GM19035 (cell line): ENCODE results near the gene TTC7B.

ENCODE experiments used
- ATAC-seq: cut with Tn5 transposase; IDR thresholded peaks from one replicate; pipeline ENCODE4 v1.9.1; 2021; ENCODE audit not compliant: unreplicated experiment

Gene TTC7B

DNA sequence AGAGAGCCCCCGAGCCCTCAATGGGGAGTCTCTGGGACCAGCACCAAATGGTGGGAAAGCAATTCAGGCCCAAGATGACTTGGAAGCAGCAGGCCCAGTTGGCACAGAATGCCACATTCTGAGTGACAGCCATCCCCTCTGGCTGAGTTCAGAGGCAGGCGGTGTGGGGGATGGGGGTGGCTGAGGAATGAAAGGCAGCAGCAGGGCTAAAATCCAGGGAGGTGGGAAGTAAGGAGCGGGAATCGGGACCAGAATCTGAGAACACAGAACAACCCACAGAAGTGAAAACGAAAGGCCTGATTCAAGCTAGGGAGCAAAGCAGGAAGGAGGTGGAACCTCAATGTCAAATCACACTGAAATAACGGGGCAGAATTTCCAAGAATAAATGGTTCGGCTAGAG, 248.2 kb downstream of the TTC7B start:
- ATAC-seq = no peak

DNA sequence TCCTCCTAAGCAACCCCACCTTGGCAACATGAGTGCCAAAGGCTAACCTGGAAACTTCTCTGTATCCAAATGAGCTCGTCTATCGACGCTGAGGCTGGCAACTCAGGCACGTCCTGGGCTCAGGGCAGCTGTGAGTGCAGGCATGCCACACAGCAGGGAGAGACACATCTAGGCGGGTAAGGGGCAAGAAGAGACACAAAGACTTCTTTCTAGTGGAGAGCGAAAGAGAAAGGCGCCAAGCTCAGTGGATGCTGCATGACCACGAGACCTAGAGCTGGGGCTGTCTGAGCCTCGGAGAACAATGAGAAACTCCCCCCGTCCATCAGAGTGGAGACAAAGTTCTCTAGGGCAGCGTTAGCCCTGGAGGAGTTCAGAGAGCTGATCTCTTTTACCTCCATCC, 249.0 kb downstream of the TTC7B start:
- no peak for ATAC-seq

DNA sequence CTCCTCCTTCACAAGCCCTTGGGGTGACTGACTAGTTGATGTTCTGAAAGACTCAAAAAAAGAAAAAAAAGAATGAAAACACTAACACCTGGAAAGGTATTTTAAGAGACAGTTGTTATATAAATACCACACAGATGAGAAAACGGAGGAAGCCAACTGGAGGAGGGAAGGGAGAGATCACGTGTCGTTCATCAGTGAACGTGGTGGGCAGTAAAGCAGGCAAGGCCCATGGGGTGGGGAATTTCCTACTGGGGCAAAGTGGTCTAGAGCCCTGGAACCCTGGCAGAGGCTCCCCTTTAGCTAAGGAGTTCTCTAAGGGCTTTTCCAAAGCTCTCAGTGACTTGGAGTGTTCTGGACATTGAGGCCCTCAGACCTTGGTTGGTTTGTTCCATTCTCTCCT, 249.7 kb downstream of the TTC7B start:
- ATAC-seq = no peak

DNA sequence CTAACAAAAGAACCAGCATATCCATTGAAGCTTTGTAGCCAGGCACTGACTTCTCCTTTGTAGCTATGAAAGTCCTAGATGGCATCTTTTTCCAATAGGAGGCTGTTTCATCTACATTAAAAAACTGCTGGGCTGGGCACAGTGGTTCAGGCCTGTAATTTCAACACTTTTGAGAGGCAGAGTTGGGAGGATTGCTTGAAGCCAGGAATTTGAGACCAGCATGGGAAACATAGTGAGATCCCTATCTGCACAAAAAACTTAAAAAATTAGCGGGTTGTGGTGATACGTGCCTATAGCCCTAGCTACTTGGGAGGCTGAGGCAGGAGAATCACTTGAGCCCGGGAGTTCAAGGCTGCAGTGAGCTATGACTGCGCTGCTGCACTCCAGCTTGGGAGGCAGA, 251.7 kb downstream of the TTC7B start:
- ATAC-seq = no peak

DNA sequence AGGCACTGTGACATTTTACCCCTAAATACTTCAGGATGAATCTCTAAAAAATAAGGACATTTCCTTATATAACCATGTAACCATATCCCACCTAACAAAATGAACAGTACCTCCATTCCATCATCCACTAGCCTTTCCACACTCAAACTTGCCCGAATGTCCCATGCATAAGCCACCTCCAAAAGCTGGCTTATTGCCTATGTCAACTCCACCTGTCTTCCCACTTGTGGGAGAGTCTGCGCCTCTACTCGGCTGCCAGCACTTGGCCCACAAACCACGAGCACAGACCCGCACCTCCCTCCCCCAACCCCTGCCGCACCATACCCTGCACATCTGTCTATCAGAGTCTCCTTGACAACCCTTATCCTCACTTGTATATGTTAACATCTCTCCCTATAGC, 253.6 kb downstream of the TTC7B start:
- ATAC-seq = no peak

DNA sequence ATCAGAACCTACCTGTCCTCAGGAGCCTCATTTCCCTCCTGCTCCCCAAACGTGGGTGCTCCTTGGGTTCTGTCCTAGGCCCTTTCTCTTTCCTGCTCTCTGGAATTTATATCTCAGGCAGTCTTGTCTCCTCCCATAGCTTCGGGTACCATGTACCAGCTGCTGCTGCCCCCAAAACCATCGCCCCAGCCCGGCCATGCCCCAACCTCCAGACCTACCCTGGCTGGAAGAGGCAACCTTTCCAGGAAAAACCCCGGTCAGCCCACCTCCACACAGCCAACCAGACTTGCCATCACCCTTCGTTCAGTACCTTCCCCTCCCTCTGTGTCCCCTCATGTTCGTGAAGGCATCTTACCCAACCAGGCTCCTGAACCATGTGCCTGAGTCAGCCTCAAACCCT, 254.3 kb downstream of the TTC7B start:
- no peak for ATAC-seq

DNA sequence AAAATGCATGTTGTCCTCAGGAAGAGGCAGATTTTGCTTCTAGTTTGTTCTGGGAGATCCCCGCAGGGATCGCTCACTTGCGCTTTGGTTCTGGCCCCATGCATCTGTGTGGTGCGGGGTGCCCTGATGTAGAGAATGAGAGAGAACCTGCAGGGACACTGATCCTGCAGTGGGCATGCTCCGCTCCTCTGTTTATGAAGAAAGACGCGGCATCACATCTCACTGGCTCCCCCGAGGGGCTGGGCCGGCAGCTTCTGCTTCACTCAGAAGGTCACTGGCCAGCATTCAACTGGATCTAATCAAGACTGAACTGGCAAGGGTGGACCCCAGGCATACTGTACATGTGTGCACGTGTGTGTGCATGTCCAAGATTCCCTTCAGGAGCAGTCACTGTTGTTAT, 255.2 kb downstream of the TTC7B start:
- no peak for ATAC-seq

DNA sequence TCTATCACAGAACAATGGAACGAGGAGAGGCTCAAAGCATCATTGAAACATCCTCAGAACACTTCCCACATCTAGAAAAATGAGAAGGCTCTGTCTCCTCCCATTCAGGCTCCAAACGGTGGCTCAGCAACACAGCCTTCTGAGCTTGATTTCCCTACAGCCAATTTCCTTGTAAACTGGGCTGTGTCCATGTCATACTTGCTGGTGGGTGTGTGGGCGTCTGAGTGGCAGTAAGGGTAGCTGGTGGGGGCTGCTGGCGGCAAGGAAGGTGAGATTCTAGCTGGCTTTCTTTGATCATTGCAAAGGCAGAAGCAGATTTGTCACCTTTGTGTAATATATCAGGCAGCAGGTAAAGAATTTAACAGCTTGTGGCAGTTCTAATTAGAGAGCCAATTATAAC, 255.7 kb downstream of the TTC7B start:
- ATAC-seq = no peak

DNA sequence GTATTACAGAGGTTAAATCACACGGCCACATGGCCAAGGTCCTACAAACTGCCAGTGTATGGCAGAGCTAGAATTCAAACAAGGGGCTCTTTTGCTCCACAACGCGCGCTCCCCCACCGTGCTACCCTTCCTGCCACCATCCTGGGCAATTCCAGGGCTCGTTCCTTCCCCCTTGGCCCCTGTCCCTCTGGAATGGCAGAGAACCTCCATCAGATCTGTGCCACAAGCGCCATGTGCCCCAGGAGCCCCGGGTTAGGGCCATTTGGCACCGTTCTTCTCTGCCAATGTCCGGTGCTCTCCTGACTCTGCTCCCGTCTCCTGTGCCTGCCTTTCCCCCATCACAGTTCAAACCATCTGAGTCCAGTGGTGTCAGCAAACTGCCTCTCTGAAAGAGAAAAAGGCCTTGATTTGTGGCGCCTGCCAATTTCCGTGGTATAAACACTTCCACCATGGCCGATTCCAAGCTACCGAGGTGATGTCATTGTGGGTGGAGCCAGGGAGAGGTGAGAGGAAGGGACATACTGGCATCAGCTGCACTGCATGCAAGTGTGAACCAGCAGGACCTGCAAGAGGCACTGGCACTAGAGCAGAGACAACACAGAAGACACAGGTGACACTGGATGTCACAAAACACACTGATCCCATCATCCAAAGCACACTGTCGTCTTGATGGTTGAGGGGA, 256.3 kb downstream of the TTC7B start:
- no peak for ATAC-seq

DNA sequence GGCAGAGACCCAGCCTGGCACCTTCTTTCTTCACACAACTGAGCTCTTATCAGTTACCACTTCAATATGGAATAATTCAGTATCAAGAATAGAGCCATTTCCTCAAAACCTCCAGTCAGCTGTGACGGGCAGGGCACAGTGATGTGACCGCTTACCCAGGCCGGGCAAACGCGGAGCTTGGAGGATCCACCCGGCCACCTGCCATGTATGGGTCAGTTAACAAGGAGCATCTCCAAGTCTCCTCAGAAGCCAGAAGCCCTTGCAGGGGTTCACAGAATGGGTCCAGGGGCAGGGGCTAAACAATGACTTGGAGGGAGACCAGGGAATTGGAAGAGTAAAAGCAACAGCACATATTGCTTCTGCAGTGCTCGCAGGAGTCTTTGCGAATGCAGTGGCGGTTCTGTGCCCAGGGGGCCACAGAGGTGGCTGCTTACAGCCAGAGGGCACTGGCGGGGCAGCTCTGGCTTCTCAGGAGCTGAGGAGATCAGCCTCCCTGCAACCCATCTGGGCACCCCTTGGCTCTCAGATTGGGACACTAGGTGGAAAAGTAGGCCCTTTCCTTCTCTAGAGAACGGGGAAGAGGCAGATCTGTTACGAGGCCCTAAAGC, 257.1 kb downstream of the TTC7B start:
- no peak for ATAC-seq

DNA sequence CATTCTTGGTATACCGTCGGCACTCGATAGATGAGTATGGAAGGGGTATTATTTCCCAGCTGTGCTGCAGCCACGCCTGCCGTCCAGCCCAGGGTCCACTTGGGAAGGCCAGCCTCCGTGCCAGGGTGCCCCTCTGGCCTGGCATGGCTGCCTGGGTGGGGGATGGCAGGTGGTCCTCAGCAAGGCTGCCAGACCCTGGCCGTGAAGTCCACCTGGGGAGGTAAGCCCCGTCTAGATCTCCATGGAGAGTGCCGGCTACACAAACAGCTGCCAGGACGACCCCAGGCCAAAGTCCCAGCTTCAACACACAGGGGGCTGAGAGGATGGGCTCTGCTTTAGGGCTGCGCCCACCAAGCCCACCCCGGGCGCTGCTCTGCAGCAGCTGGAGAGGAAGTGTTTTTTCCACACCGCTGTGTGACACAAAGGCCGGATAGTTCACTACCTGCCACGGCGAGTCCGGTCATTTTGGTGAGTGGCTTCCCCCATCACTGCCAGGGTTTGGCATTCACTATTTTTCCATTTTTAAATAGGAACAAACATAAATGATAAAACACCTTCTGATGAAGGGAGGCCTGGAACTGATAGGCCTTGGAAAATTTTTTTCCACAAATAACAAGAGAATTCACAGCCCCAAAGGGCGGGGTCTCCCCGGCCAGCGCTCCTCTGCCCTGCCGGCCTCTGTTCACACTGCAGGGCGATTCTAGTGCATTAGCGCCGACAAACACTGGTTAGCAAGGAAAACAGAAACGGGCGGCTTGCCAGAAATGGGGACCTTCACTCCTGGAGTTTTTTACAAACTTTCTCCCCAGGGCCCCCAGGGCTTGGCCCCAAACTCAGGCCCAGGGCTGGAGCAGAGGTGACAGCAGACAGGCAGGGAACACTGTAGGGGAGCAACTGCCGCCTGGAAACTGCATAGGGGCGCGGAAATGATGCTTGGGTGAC, 257.9 kb downstream of the TTC7B start:
- no peak for ATAC-seq

DNA sequence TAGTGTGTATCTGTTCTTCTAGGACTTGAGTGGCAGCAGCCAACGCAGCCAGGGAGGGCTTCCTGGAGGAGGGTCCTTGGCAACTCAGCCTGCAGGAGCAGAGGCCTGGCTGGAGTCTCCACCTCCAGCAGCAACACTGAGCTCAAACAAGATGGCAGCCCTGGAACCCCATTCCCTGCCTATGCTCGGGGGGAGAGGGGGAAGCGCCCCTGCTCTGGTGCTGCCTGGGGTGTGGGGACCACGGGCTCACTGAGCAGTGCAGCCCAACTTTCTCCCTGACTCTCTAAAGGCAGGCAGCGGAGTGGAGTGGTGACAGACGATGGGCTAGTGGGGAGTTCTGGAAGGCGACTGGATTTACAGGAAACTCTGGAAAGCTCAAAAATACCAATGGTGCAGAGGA, 258.7 kb downstream of the TTC7B start:
- ATAC-seq = no peak

DNA sequence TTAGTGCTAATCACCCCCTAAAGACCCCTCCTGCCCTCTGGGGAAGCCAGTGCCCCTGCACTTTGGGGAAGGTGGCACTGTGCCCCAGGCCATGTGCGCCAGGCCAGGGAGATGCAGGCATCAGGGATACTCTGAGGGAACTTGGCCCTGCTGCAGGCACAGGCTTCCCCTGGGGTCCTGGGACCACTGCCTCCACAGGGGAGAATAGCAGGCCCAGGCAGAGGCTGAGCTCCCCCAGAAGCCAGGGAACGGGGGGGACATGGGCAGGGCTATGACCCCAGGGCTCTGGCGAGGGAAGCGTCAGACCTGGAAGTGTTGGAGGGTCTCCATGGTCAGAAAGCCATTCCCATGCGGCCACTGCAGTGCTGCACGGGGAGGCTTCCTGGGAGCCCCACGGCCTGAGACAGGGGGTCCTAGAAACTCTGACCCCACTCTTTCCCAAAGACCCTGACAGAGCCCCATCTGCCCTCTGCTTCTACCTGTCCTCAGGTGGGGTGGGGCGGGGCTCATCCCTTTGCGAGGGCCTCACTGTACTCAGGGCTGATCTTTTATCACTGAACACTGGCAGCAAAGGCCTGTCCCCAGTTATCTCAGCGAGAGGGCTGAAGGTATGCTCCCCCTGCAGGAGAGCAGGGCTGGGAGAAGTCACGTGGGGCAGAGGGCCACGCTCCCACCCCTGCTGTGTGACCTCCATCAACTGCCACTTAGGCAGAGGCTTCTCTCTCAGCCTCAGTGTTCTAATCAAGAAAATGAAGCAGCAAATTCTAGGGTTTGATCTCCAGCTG, 259.4 kb downstream of the TTC7B start:
- no peak for ATAC-seq

DNA sequence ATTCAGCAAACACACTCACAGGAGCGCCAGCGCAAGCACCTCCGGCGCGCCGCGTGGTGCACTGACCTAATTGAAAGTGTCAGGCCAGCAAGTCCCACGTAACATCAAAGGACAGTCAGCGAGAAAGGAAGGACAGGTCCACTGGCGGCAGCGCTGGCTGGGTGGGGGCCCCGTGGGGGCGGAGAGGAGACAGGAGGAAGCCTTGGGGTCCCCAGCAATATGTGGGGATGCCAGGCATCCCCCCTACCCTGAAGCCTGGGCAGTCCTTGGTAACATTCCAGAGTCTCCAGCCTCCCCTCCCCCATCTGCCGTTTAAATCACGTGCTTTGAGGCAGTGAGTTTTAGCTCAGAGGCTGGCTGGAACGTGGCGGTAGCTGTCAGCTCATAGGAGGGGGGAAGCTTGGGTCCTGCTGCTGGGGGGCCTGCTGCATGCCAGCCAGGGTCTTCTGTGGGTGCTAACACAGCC, 260.2 kb downstream of the TTC7B start:
- ATAC-seq = no peak

DNA sequence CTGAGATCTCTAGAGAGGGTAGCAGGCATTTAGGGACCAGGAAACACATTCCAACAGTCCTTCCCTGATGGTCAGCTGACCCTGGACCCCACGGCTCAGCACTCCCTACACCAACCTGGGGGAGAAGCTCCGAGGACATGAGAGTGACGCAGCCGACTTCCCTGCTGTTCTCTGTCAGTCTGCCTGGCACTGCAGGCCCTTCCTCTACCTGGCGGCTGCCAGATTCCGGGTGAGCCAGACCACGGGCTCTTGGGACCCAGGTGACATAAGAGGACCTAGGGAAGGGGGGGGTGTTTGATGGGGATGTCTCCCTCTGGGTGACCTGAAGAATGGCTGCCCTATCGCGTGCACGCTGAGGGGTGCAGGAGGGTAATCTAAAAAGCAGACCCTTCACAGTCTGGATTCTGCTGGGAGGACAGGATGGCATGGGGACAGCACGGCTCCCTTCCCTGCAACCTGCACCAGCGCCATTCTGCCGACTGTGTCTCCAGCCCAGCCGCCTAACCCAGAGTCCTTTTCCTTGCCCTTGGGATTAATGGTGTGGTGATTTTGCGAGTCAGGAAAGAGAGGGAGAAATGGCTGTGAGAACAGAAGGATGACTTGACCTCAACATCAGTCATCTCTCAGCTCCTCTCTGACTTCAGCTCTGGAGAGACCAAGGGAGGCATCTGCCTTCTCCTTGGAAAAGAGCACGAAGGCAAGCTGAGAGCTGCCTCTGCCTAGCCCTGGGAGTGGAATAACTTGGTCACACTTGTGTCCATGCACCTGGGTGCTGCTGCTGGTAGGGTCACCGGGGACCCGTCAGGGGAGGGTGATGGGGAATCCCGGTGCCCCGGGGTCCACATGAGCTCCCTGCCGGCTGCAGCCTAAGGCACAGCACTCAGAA, 260.9 kb downstream of the TTC7B start:
- ATAC-seq = no peak

DNA sequence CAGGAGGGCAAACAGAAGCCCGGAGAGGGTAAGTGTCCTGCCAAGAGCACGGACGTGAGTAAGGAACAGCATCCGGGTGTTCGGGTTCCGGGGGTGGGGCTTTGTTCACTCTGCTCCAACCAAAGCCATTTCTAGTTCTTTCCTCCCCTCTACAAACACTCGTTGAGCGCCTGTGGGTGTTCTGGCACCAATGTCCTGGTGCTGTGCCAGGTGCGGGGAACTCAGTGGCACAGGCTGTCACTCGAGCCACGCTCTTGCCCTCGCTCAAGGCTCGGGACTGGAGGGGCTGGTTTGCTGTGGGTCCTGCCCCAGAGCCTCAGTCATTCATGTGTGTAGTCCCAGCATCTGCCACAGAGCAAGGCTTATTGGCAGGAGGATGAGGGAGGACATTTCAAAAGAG, 261.9 kb downstream of the TTC7B start:
- no peak for ATAC-seq

DNA sequence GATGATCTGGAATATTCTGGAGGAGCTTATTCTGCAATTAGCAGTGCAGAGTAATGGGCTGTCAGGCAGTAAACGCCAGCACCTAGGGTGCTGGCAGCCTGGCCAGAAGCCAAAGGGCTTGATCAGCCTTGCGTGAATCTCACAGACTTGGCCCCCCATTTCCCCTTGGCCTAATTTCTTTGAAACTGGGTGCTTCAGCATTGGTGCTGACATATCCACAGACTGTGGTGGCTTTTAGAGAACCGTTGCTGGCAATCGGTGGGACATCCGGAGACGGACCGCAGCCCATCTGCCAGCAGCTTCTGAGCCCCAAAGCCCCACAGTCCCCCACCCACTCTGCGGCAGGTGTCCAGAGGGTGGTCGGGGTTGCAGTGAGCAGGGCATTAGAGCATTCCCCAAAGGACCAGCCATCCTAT, 262.3 kb downstream of the TTC7B start:
- no peak for ATAC-seq

DNA sequence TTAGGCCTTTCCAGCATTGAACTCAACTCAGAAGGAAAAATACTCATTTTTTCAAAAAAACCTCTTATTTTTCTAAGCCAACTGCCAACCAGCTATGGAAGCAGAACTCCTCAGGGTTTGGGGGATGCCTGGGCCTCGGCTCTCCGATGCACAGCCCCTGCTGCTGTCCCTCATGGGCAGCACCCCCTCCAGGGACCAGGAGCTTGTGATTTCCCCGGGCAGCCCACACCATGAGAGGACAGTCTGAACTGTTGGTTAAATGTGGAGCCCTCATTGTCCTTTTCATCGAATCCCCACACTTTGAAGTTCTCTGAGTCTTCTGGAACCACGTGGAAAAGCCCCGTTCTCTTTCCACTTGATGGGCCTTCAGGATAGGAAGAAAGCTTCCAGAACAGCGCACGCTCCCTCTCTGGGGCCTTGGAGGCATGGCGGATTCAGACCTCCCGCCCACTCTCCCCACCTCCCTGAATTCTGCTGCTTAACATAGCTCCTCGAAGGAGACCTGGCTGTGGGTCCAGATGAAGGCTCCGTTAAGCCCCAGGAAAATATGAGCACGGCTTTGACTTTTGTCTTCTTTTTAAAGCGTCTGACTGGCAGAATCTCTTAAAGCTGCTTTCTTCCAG, 262.8 kb downstream of the TTC7B start:
- no peak for ATAC-seq

DNA sequence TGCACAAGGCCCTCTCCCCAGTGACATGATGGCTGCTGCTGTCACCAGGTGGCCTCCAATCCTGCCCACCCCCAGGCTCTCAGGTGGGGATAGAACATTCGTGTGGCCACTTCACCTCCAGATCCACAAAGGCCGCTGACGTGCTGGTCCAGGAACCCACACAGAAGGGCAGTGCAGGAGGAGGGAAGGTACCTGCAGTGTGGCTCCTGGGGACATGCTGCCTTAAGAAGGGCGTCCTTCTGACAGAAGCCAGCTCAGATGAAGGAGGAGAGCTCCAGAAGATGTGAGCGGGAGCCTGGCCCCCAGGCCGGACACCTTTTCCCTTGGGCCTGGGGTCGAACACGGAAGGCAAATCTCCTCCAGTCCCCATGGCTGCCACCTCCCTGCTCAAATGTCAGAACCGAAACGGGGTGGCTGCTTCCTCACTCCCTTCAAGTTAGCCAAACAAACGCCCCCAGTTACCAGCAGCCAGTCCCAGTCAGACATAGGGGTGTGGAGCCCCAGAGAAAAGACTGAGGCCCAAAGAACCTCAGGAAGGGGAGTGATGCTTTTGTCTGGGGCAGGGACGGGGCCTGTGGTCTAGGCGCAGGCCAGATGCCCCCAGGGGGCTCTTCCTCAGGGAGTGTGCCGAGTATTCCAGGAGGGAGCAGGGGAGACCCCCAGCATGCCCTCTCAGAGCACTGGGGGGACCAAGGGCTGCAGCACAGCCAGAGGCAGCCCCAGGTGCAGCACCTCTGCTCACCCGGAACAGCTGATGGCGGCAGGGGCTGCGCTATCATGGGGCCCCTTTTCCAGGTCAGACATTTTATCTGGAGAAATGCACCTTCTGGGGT, 263.5 kb downstream of the TTC7B start:
- ATAC-seq = no peak
